RPMI8226 (cell line): ENCODE results near the gene IGHMBP2.
A peak's percentile ranks its signal among the peaks of the same experiment; 100 is the strongest.
"Not testable (repeated sequence)": the region's sequence is repeated elsewhere in the genome, so short reads cannot be mapped to it uniquely, and the experiment has no call there.

Experiments
- DNase-seq: peaks from one replicate; pipeline ENCODE4 v3.0.0-alpha.2; 2015

Gene IGHMBP2

GRCh38 chr11:68903288-68904247 is at the start of gene IGHMBP2, which contains the start of gene MRPL21:
IGHMBP2 (plus strand) TSS chr11:68903891; CDS start chr11:68903953, 62 bp downstream.
MRPL21 (minus strand) TSS chr11:68903832; CDS start chr11:68903810, 22 bp downstream.
- peak; percentile 95 for DNase-seq

GRCh38 chr11:68854273-68854958 is 49.3 kb upstream of the IGHMBP2 start:
- no peak for DNase-seq

- no peak for DNase-seq
These were observed 48.3 kb upstream of the IGHMBP2 start for GRCh38 chr11:68855205-68855981.

- not testable (repeated sequence) for DNase-seq
These were observed 47.2 kb upstream of the IGHMBP2 start for GRCh38 chr11:68856425-68857030.

- DNase-seq, result no peak
These were observed 46.6 kb upstream of the IGHMBP2 start for GRCh38 chr11:68857037-68857586.

GRCh38 chr11:68859123-68859522 is 44.6 kb upstream of the IGHMBP2 start:
- DNase-seq, result no peak

GRCh38 chr11:68862421-68862820 is 41.3 kb upstream of the IGHMBP2 start:
- no peak for DNase-seq

GRCh38 chr11:68863553-68864265 is 40.0 kb upstream of the IGHMBP2 start:
- no peak for DNase-seq

GRCh38 chr11:68865241-68865640 is 38.5 kb upstream of the IGHMBP2 start:
- DNase-seq, result no peak

- no peak for DNase-seq
These were observed 36.6 kb upstream of the IGHMBP2 start for GRCh38 chr11:68867066-68867465.

GRCh38 chr11:68868221-68868835 is 35.4 kb upstream of the IGHMBP2 start:
- DNase-seq, result no peak

GRCh38 chr11:68870470-68870869 is 33.2 kb upstream of the IGHMBP2 start:
- no peak for DNase-seq

- DNase-seq, result no peak
These were observed 31.3 kb upstream of the IGHMBP2 start for GRCh38 chr11:68872216-68873003.

GRCh38 chr11:68878022-68878421 is 25.7 kb upstream of the IGHMBP2 start:
- DNase-seq, result no peak

GRCh38 chr11:68880851-68881250 is 22.8 kb upstream of the IGHMBP2 start:
- DNase-seq, result no peak

- no peak for DNase-seq
These were observed 22.4 kb upstream of the IGHMBP2 start for GRCh38 chr11:68881320-68881719.

GRCh38 chr11:68882391-68882790 is 21.3 kb upstream of the IGHMBP2 start:
- DNase-seq, result no peak

- not testable (repeated sequence) for DNase-seq
These were observed 18.9 kb upstream of the IGHMBP2 start for GRCh38 chr11:68884827-68885226.

GRCh38 chr11:68889948-68890446 is 13.7 kb upstream of the IGHMBP2 start:
- DNase-seq, result no peak
